HepG2 (cell line): ENCODE measurements around the gene RPGRIP1. TPM values are rescaled to one million over a fixed set of nuclear protein-coding genes. Genes with fewer than 3 reads are reported as not detected.
A peak's percentile ranks its signal among the peaks of the same experiment; 100 is the strongest.

Experiments used
- AKAP8 ChIP-seq: sonication (generic); formaldehyde crosslinking; IDR thresholded peaks from 2 replicates; pipeline ENCODE4 v1.5.1; 2020; ENCODE audit warnings: mild to moderate bottlenecking, missing genetic modification reagents
- KAT8 ChIP-seq: IDR thresholded peaks from 2 replicates; pipeline ENCODE4 v1.6.1; 2016; ENCODE audit warnings: missing genetic modification reagents, missing compliant biosample characterization
- POLR2G ChIP-seq: fragments of 200-400 bp; formaldehyde crosslinking; IDR thresholded peaks from 2 replicates; pipeline ENCODE4 v1.6.1; 2018; ENCODE audit warnings: mild to moderate bottlenecking, low read depth, low read length, moderate library complexity
- RFXANK ChIP-seq: IDR thresholded peaks from 2 replicates; pipeline ENCODE4 v1.6.1; 2016
- SOX13 ChIP-seq, 3 experiments: fragments of 450-650 bp in 1 of 3; sonication (generic) in 1 of 3; formaldehyde crosslinking in 1 of 3; IDR thresholded peaks in 2 of 3; conservative IDR thresholded peaks in 1 of 3; 2 replicates each; pipeline versions ENCODE4 v1.5.0 to v1.6.1; 2016 to 2020; ENCODE audit warnings: antibody characterized with exemption in 1 of 3, mild to moderate bottlenecking in 1 of 3, missing compliant biosample characterization in 1 of 3, missing genetic modification reagents in 1 of 3, moderate library complexity in 1 of 3
- SRSF4 ChIP-seq: fragments of 200-400 bp; formaldehyde crosslinking; IDR thresholded peaks from one replicate; pipeline ENCODE4 v1.6.1; 2018; ENCODE audit warnings: mild to moderate bottlenecking, low read depth, low read length, moderate library complexity; ENCODE audit not compliant: poor library complexity, severe bottlenecking
- SRY ChIP-seq: sonication (generic); formaldehyde crosslinking; IDR thresholded peaks from 2 replicates; pipeline ENCODE4 v1.8.0; 2022; ENCODE audit warnings: mild to moderate bottlenecking, missing genetic modification reagents
- ZBTB42 ChIP-seq: sonication (generic); formaldehyde crosslinking; IDR thresholded peaks from 2 replicates; pipeline ENCODE4 v1.5.0; 2020; ENCODE audit warnings: mild to moderate bottlenecking, missing genetic modification reagents
- ZNF234 ChIP-seq: sonication (generic); formaldehyde crosslinking; conservative IDR thresholded peaks from 2 replicates; pipeline ENCODE4 v1.5.1; 2020; ENCODE audit warnings: mild to moderate bottlenecking, missing genetic modification reagents
- ZNF432 ChIP-seq: sonication (generic); formaldehyde crosslinking; IDR thresholded peaks from 2 replicates; pipeline ENCODE4 v1.5.0; 2020; ENCODE audit warnings: missing genetic modification reagents, mild to moderate bottlenecking, borderline replicate concordance
- ZNF530 ChIP-seq: sonication (generic); formaldehyde crosslinking; IDR thresholded peaks from 2 replicates; pipeline ENCODE4 v1.5.0; 2020; ENCODE audit warnings: low read depth, mild to moderate bottlenecking, missing genetic modification reagents
- ZSCAN25 ChIP-seq: sonication (generic); formaldehyde crosslinking; IDR thresholded peaks from 2 replicates; pipeline ENCODE4 v1.8.0; 2022; ENCODE audit warnings: mild to moderate bottlenecking, missing genetic modification reagents
- polyA plus RNA-seq, 8 experiments: library from polyadenylated mRNA; depleted of rRNA in 3 of 8; stranded (reverse) in 7 of 8; unstranded in 1 of 8; fragments of >200 nt; fragmentation: Illumina TruSeq in 4 of 8; extraction: Trizol in 4 of 8; gene quantifications; 2 replicates each; pipeline versions ENCODE4 v1.2.1 to v1.2.3, GENCODE V29; 2011 to 2016; ENCODE audit warnings: low read depth in 4 of 8, missing spikeins in 1 of 8, mixed read lengths in 1 of 8; ENCODE audit not compliant: insufficient read depth in 1 of 8
- total RNA-seq, 5 experiments: library from RNA; depleted of rRNA; stranded (reverse); fragments of >200 nt; fragmentation: Illumina TruSeq; extraction: Trizol; gene quantifications; 2 replicates each; pipeline ENCODE4 v1.2.3, GENCODE V29; 2016; ENCODE audit warnings: low read depth in 1 of 5
- TF ChIP-seq, protein P1 (sequence below): fragments of 450-650 bp; IDR thresholded peaks from 2 replicates; pipeline ENCODE4 v1.6.1; 2017; ENCODE audit warnings: mild to moderate bottlenecking
- TF ChIP-seq, protein P2 (sequence below): sonication (generic); formaldehyde crosslinking; IDR thresholded peaks from 2 replicates; pipeline ENCODE4 v1.4.0; 2020; ENCODE audit warnings: missing genetic modification reagents
- TF ChIP-seq, protein P3 (sequence below): sonication (generic); formaldehyde crosslinking; IDR thresholded peaks from 2 replicates; pipeline ENCODE4 v1.4.0; 2020; ENCODE audit warnings: missing genetic modification reagents
- TF ChIP-seq, protein P4 (sequence below): sonication (generic); IDR thresholded peaks from 2 replicates; pipeline ENCODE4 v1.6.1; 2016; ENCODE audit warnings: low read depth, borderline replicate concordance
- TF ChIP-seq, protein P5 (sequence below): sonication (generic); formaldehyde crosslinking; IDR thresholded peaks from 2 replicates; pipeline ENCODE4 v1.4.0; 2020; ENCODE audit warnings: mild to moderate bottlenecking, missing genetic modification reagents

The RPGRIP1 gene
- total and polyA plus RNA-seq, 2 of the 13 experiments (the other 11 are each of a cell fraction or from before 2014, with no cell fraction given) = 0.13 to 1.1 TPM

DNA sequence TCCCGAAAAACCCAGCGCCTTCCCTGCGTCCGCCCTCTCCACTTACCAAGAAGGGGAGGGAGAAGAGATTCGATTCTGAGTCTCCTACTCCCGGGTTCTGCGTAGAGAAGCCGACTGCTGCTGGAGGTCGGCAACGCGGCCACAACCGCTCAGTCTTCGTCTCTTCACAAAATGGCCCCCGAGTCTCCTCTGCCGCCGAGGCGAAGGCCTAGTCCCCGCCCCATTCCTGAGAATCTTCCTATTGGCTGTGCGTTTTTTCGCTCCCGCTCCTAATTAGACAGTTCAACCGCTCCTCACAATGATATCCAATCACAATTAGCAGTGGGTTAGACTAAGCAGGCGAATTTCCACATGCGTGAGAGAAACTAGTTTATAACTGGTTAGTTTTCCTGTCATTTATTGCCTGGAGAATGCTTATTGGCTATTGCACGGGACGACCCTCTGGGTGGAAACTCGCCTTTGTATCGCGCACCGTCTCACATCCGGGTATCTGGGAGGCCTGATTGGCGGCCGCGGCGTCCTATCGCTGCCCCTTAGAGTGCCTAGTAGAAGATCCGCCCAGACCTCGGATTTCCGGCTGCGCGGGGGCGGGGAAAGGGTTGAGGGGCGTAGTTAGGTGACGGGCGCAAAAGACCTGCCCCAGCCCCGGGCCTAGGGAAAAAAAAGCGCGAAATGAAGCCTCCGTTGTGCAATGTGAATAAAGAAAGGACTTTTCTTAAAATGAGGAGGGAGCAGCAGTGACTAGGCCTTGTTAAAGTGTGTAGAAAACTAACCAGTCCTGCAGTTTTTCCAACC is 10.4 kb upstream of the RPGRIP1 start, which contains the start of gene HNRNPC (continued):
- peak; percentile 45; the same call in 1 of the 2 replicates for TF ChIP-seq AKAP8 (CRISPR knock-in tag)
- peak; percentile 89; the same call in 1 of the 2 replicates for TF ChIP-seq SRY (CRISPR knock-in tag)
- TF ChIP-seq RFXANK (CRISPR knock-in tag) = no peak; the same call in none of the 2 replicates
- no peak for TF ChIP-seq ZNF432
- TF ChIP-seq, protein P1, sequence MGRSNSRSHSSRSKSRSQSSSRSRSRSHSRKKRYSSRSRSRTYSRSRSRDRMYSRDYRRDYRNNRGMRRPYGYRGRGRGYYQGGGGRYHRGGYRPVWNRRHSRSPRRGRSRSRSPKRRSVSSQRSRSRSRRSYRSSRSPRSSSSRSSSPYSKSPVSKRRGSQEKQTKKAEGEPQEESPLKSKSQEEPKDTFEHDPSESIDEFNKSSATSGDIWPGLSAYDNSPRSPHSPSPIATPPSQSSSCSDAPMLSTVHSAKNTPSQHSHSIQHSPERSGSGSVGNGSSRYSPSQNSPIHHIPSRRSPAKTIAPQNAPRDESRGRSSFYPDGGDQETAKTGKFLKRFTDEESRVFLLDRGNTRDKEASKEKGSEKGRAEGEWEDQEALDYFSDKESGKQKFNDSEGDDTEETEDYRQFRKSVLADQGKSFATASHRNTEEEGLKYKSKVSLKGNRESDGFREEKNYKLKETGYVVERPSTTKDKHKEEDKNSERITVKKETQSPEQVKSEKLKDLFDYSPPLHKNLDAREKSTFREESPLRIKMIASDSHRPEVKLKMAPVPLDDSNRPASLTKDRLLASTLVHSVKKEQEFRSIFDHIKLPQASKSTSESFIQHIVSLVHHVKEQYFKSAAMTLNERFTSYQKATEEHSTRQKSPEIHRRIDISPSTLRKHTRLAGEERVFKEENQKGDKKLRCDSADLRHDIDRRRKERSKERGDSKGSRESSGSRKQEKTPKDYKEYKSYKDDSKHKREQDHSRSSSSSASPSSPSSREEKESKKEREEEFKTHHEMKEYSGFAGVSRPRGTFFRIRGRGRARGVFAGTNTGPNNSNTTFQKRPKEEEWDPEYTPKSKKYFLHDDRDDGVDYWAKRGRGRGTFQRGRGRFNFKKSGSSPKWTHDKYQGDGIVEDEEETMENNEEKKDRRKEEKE = no peak
- peak; percentile 29 for TF ChIP-seq SOX13 (IDR thresholded peaks at IDR 0.05)
- TF ChIP-seq SOX13 (CRISPR knock-in tag; conservative IDR thresholded peaks at IDR 0.05 in 1 of 2, IDR thresholded peaks at IDR 0.05 in 1 of 2) = 0 out of 4 replicates have a peak, but pooled peaks of 1 of the 2 experiments have one; percentile 8
- TF ChIP-seq, protein P2, sequence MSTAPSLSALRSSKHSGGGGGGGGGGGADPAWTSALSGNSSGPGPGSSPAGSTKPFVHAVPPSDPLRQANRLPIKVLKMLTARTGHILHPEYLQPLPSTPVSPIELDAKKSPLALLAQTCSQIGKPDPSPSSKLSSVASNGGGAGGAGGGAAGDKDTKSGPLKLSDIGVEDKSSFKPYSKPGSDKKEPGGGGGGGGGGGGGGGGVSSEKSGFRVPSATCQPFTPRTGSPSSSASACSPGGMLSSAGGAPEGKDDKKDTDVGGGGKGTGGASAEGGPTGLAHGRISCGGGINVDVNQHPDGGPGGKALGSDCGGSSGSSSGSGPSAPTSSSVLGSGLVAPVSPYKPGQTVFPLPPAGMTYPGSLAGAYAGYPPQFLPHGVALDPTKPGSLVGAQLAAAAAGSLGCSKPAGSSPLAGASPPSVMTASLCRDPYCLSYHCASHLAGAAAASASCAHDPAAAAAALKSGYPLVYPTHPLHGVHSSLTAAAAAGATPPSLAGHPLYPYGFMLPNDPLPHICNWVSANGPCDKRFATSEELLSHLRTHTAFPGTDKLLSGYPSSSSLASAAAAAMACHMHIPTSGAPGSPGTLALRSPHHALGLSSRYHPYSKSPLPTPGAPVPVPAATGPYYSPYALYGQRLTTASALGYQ = peak; percentile 53
- TF ChIP-seq, protein P3, sequence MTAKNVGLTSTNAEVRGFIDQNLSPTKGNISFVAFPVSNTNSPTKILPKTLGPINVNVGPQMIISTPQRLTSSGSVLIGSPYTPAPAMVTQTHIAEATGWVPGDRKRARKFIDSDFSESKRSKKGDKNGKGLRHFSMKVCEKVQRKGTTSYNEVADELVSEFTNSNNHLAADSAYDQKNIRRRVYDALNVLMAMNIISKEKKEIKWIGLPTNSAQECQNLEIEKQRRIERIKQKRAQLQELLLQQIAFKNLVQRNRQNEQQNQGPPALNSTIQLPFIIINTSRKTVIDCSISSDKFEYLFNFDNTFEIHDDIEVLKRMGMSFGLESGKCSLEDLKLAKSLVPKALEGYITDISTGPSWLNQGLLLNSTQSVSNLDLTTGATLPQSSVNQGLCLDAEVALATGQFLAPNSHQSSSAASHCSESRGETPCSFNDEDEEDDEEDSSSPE (CRISPR knock-in tag) = peak; percentile 88
- TF ChIP-seq, protein P4, sequence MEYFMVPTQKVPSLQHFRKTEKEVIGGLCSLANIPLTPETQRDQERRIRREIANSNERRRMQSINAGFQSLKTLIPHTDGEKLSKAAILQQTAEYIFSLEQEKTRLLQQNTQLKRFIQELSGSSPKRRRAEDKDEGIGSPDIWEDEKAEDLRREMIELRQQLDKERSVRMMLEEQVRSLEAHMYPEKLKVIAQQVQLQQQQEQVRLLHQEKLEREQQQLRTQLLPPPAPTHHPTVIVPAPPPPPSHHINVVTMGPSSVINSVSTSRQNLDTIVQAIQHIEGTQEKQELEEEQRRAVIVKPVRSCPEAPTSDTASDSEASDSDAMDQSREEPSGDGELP = peak; percentile 51
- TF ChIP-seq ZNF530 = no peak
- TF ChIP-seq SRSF4 = no peak
- peak; percentile 94 for TF ChIP-seq KAT8 (CRISPR knock-in tag)
- TF ChIP-seq, protein P5, sequence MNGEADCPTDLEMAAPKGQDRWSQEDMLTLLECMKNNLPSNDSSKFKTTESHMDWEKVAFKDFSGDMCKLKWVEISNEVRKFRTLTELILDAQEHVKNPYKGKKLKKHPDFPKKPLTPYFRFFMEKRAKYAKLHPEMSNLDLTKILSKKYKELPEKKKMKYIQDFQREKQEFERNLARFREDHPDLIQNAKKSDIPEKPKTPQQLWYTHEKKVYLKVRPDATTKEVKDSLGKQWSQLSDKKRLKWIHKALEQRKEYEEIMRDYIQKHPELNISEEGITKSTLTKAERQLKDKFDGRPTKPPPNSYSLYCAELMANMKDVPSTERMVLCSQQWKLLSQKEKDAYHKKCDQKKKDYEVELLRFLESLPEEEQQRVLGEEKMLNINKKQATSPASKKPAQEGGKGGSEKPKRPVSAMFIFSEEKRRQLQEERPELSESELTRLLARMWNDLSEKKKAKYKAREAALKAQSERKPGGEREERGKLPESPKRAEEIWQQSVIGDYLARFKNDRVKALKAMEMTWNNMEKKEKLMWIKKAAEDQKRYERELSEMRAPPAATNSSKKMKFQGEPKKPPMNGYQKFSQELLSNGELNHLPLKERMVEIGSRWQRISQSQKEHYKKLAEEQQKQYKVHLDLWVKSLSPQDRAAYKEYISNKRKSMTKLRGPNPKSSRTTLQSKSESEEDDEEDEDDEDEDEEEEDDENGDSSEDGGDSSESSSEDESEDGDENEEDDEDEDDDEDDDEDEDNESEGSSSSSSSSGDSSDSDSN (CRISPR knock-in tag) = 0 out of 2 replicates have a peak, but pooled peaks have one; percentile 19
- TF ChIP-seq ZNF234 (CRISPR knock-in tag) = no peak
- TF ChIP-seq ZBTB42 (CRISPR knock-in tag) = 0 out of 2 replicates have a peak, but pooled peaks have one; percentile 49
- TF ChIP-seq POLR2G = peak; percentile 100
- TF ChIP-seq ZSCAN25 (CRISPR knock-in tag) = peak; percentile 62; the same call in 1 of the 2 replicates
